HepG2 (cell line): Measurements from ENCODE around the gene ZDHHC18. TPM values are rescaled to one million over a fixed set of nuclear protein-coding genes. Genes with fewer than 3 reads are reported as not detected.

ENCODE experiments used
- DRAP1 ChIP-seq: IDR thresholded peaks from 2 replicates; pipeline ENCODE4 v1.6.1; 2016; ENCODE audit warnings: missing genetic modification reagents, missing compliant biosample characterization
- ETV6 ChIP-seq: sonication (generic); formaldehyde crosslinking; conservative IDR thresholded peaks from 2 replicates; pipeline ENCODE4 v1.4.0; 2020; ENCODE audit warnings: missing genetic modification reagents
- MIER3 ChIP-seq: IDR thresholded peaks from 2 replicates; pipeline ENCODE4 v1.6.1; 2016; ENCODE audit warnings: missing compliant biosample characterization, borderline replicate concordance
- MLLT10 ChIP-seq: sonication (generic); formaldehyde crosslinking; IDR thresholded peaks from 2 replicates; pipeline ENCODE4 v1.4.0; 2020; ENCODE audit warnings: missing genetic modification reagents
- NFKBIZ ChIP-seq: IDR thresholded peaks from 2 replicates; pipeline ENCODE4 v1.6.1; 2018; ENCODE audit warnings: missing genetic modification reagents, missing compliant biosample characterization
- SRF ChIP-seq: IDR thresholded peaks from 2 replicates; pipeline ENCODE4 v1.6.1; 2011; ENCODE audit warnings: mild to moderate bottlenecking, low read depth, low read length, moderate library complexity
- YEATS2 ChIP-seq: sonication (generic); formaldehyde crosslinking; IDR thresholded peaks from 2 replicates; pipeline ENCODE4 v1.4.0; 2020; ENCODE audit warnings: missing genetic modification reagents, borderline replicate concordance
- ZFP91 ChIP-seq: sonication (generic); formaldehyde crosslinking; IDR thresholded peaks from 2 replicates; pipeline ENCODE4 v1.9.0; 2022; ENCODE audit warnings: missing genetic modification reagents, mild to moderate bottlenecking, borderline replicate concordance
- ZHX2 ChIP-seq, 2 experiments: sonication (generic) in 1 of 2; formaldehyde crosslinking in 1 of 2; IDR thresholded peaks; 2 replicates each; pipeline versions ENCODE4 v1.6.1 to v1.9.0; 2014 to 2022; ENCODE audit warnings: antibody characterized with exemption in 1 of 2, borderline replicate concordance in 1 of 2, inconsistent platforms in 1 of 2, low read depth in 1 of 2, missing genetic modification reagents in 1 of 2
- ZNF12 ChIP-seq: sonication (generic); formaldehyde crosslinking; IDR thresholded peaks from 2 replicates; pipeline ENCODE4 v1.5.0; 2020; ENCODE audit warnings: missing genetic modification reagents
- ZNF225 ChIP-seq: sonication (generic); formaldehyde crosslinking; IDR thresholded peaks from 2 replicates; pipeline ENCODE4 v1.4.0; 2020; ENCODE audit warnings: mild to moderate bottlenecking, missing genetic modification reagents
- ZNF543 ChIP-seq: sonication (generic); formaldehyde crosslinking; IDR thresholded peaks from 2 replicates; pipeline ENCODE4 v1.4.0; 2020; ENCODE audit warnings: mild to moderate bottlenecking, missing genetic modification reagents
- ZNF574 ChIP-seq: sonication (generic); formaldehyde crosslinking; IDR thresholded peaks from 2 replicates; pipeline ENCODE4 v1.4.0; 2020; ENCODE audit warnings: missing genetic modification reagents
- ZNF580 ChIP-seq: IDR thresholded peaks from 2 replicates; pipeline ENCODE4 v1.6.1; 2016; ENCODE audit warnings: low read depth, borderline replicate concordance
- ZSCAN5A ChIP-seq: sonication (generic); formaldehyde crosslinking; IDR thresholded peaks from 2 replicates; pipeline ENCODE4 v1.8.0; 2022; ENCODE audit warnings: mild to moderate bottlenecking, missing genetic modification reagents, borderline replicate concordance
- polyA plus RNA-seq, 8 experiments: library from polyadenylated mRNA; depleted of rRNA in 3 of 8; stranded (reverse) in 7 of 8; unstranded in 1 of 8; fragments of >200 nt; fragmentation: Illumina TruSeq in 4 of 8; extraction: Trizol in 4 of 8; gene quantifications; 2 replicates each; pipeline versions ENCODE4 v1.2.1 to v1.2.3, GENCODE V29; 2011 to 2016; ENCODE audit warnings: low read depth in 4 of 8, missing spikeins in 1 of 8, mixed read lengths in 1 of 8; ENCODE audit not compliant: insufficient read depth in 1 of 8
- total RNA-seq, 5 experiments: library from RNA; depleted of rRNA; stranded (reverse); fragments of >200 nt; fragmentation: Illumina TruSeq; extraction: Trizol; gene quantifications; 2 replicates each; pipeline ENCODE4 v1.2.3, GENCODE V29; 2016; ENCODE audit warnings: low read depth in 1 of 5

Gene ZDHHC18
- total and polyA plus RNA-seq, 2 of the 13 experiments (the other 11 are each of a cell fraction or from before 2014, with no cell fraction given): 13.2 to 35.3 TPM

- TF ChIP-seq SRF: no peak
- no peak for TF ChIP-seq ZFP91
- no peak for TF ChIP-seq ETV6 (CRISPR knock-in tag)
- 0 out of 2 replicates have a peak, but pooled peaks have one; percentile 33 for TF ChIP-seq YEATS2
- TF ChIP-seq MLLT10 (CRISPR knock-in tag): no peak
- no peak for TF ChIP-seq ZSCAN5A (CRISPR knock-in tag)
- peak; percentile 44; the same call in 1 of the 2 replicates for TF ChIP-seq ZNF580 (CRISPR knock-in tag)
- TF ChIP-seq ZNF12 (CRISPR knock-in tag): no peak
- TF ChIP-seq ZHX2 (IDR thresholded peaks at IDR 0.05; ENCODE audit: low read depth): no peak
- no peak for TF ChIP-seq ZHX2 (CRISPR knock-in tag; IDR thresholded peaks at IDR 0.05; ENCODE audit: borderline replicate concordance)
- TF ChIP-seq DRAP1 (CRISPR knock-in tag): no peak
- TF ChIP-seq ZNF543 (CRISPR knock-in tag): no peak
- no peak for TF ChIP-seq ZNF225 (CRISPR knock-in tag)
- TF ChIP-seq MIER3 (CRISPR knock-in tag): no peak
- TF ChIP-seq NFKBIZ (CRISPR knock-in tag): no peak
- TF ChIP-seq ZNF574 (CRISPR knock-in tag): peak; percentile 45; the same call in 1 of the 2 replicates
Measured at GRCh38 chr1:26788836-26789611, 37.5 kb upstream of the ZDHHC18 start (continued).
